D721Med (cell line): Measurements from ENCODE around the gene ZNF469.

Source experiments
- DNase-seq: peaks from one replicate; pipeline ENCODE4 v3.0.0; 2011; ENCODE audit warnings: low spot score; ENCODE audit not compliant: insufficient read length
- FAIRE-seq: peaks from 2 replicates; lab custom pipeline; 2011; peaks lifted over from hg19 to GRCh38; lab: Jason Lieb, UNC
- TF ChIP-seq, protein P1 (sequence below): IDR thresholded peaks from 2 replicates; pipeline ENCODE4 v1.5.1; 2012; ENCODE audit warnings: mild to moderate bottlenecking, control low read depth; ENCODE audit not compliant: insufficient read depth; ENCODE audit errors: missing control alignments

ZNF469 gene, protein sequence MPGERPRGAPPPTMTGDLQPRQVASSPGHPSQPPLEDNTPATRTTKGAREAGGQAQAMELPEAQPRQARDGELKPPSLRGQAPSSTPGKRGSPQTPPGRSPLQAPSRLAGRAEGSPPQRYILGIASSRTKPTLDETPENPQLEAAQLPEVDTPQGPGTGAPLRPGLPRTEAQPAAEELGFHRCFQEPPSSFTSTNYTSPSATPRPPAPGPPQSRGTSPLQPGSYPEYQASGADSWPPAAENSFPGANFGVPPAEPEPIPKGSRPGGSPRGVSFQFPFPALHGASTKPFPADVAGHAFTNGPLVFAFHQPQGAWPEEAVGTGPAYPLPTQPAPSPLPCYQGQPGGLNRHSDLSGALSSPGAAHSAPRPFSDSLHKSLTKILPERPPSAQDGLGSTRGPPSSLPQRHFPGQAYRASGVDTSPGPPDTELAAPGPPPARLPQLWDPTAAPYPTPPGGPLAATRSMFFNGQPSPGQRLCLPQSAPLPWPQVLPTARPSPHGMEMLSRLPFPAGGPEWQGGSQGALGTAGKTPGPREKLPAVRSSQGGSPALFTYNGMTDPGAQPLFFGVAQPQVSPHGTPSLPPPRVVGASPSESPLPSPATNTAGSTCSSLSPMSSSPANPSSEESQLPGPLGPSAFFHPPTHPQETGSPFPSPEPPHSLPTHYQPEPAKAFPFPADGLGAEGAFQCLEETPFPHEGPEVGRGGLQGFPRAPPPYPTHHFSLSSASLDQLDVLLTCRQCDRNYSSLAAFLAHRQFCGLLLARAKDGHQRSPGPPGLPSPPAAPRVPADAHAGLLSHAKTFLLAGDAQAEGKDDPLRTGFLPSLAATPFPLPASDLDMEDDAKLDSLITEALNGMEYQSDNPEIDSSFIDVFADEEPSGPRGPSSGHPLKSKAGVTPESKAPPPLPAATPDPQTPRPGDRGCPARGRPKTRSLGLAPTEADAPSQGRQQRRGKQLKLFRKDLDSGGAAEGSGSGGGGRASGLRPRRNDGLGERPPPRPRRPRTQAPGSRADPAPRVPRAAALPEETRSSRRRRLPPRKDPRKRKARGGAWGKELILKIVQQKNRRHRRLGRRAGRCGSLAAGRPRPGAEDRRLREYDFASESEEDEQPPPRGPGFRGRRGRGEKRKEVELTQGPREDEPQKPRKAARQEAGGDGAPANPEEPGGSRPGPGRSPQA (N-terminal part only)

DNA sequence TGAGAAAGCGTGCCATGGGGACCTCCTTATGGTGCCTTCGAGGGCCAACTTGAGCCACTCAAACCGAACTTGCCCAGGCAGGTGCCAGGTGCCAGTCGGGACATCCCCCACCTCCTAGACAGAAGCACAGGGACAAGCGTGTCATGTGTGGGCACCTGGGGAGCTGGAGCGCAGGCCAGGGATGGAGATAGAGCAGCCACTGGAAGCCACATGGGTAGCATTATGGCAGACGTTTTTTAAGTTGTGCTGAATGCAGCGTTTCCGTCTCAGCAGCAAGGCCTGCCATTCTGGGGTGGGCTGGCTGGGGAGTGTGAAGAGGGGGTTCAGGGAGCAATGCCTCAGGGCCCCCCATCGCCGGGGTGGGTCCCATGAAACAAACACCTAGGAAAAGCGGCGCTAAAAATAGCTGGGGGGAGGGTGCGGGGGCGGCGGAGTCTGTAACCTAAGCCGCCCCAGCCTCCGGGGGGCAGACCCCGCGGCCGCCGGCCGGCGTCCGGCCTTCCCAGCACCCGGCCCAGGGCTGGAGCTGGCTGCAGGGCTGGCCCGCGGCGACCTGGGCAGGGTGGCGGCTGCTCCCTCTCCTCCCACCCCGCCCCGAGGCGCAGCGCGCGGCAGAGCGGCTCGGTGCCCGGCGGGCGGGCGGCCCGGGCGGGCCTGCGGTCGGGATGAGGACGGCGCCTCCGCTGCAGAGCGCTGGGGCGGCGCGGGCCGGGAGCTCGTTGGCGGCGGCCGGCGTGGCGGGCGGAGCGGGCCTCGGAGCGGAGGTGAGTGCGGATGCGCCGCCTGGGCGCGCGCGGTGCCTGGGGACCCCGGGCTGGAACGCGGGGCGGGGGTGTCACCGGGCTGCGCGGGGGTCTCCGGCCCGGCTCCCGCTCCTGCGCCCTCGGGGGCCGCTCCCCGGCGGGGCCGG is at the start of gene ZNF469:
Gene ZNF469 (plus strand): TSS at position 469 of the 910 bp plus-strand sequence. CDS start 44,512 bp downstream, outside the sequence.
- FAIRE-seq (no peak), DNase-seq (no peak)
- TF ChIP-seq, protein P1, sequence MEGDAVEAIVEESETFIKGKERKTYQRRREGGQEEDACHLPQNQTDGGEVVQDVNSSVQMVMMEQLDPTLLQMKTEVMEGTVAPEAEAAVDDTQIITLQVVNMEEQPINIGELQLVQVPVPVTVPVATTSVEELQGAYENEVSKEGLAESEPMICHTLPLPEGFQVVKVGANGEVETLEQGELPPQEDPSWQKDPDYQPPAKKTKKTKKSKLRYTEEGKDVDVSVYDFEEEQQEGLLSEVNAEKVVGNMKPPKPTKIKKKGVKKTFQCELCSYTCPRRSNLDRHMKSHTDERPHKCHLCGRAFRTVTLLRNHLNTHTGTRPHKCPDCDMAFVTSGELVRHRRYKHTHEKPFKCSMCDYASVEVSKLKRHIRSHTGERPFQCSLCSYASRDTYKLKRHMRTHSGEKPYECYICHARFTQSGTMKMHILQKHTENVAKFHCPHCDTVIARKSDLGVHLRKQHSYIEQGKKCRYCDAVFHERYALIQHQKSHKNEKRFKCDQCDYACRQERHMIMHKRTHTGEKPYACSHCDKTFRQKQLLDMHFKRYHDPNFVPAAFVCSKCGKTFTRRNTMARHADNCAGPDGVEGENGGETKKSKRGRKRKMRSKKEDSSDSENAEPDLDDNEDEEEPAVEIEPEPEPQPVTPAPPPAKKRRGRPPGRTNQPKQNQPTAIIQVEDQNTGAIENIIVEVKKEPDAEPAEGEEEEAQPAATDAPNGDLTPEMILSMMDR, result no peak

DNA sequence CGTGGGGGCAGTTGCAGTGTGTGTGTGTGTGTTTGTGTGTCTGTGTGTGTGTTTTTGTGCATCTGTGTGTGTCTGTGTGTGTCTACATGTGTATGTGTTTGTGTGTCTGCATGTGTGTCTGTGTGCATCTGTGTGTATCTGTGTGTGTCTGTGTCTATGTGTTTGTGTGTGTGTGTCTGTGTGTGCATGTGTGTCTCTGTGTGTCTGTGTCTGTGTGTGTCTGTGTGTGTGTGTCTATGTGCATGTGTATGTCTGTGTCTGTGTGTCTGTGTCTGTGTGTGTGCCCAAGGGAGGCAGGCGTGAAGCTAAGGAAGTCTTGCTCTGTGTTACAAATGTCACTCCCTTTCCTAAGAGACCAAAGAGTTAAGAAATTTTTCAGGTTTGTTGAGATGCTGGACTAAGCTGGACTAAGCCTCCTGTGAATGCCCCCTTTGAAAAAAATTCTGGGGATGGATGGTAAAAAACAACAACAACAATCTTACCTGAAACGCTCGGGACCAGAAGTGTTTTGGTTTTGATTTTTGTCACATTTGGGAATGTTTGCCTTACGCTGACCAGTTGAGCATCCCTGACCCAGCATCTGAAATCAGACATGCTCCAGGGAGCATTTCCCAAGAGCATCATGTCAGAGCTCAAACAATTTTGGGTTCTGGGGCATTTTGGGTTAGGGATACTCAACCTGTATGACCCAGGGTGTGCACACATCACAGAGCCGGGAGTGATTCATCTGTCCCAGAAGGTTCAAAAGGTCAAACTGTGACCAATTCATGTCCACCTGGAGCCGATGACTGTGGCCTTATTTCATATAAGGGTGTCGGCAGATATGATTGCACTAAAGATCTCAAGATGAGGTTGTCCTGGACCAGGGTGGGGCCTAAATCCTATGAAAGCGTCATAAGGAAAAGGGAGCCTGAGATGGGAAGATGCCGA is 48.6 kb upstream of the ZNF469 start:
- TF ChIP-seq, protein P1, result no peak
- FAIRE-seq (no peak), DNase-seq (no peak)

DNA sequence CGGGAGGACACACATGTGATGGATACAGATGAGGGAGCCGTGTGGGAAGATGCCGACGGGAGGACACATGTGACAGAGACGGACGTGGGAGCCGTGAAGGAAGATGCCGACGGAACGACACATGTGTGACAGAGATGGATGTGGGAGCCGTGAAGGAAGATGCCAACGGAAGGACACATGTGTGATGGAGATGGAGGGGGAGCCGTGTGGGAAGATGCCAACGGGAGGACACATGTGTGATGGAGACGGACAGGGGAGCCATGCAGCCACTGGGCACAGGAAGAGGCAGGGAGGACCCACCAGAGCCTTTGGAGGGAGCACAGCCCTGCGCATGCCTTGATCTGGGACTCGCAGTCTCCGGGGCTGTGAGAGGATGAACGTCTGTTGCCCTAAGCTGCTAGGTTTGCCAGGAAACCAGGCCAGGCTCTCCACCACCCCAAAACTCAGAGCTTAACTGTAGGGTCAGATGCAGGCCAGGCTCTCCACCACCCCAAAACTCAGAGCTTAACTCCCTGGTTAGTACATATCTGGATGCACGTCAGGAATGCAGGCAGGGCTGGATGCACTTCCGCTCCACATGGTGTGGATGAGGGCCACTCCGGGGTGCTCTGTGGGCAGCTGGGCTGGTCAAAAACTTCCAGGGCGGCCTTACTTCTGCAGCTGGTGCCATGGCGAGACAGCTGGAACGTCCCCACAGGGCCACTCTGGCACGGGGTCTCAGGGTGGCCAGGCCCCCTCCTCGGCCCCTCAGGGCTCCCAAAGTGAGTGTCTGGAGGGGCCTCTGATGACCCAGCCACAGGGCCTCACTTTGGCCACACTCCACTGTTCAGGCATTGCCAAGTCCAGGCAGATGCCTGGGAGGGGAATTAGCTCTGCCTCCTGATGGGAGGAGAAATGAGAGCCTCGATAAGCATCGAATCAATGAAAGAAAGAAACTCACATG is 47.7 kb upstream of the ZNF469 start:
- TF ChIP-seq, protein P1, result no peak
- DNase-seq, result no peak
- FAIRE-seq, result no peak

DNA sequence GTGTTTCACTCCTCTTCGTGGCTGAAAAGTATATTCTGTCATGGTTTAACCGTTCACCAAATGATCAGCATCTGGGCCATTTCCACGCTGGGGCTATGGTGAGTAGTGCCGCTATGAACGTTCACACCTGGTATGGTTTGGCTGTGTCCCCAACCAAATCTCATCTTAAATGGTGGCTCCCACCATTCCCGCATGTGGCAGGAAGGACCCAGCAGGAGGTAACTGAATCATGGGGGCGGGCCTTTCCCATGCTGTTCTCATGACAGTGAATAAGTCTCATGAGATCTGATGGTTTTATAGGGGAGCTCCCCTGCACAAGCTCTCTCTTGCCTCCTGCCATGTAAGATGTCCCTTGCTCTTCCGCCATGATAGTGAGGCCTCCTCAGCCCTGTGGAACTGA is 45.7 kb upstream of the ZNF469 start:
- no peak for DNase-seq
- no peak for FAIRE-seq
- TF ChIP-seq, protein P1, result no peak

DNA sequence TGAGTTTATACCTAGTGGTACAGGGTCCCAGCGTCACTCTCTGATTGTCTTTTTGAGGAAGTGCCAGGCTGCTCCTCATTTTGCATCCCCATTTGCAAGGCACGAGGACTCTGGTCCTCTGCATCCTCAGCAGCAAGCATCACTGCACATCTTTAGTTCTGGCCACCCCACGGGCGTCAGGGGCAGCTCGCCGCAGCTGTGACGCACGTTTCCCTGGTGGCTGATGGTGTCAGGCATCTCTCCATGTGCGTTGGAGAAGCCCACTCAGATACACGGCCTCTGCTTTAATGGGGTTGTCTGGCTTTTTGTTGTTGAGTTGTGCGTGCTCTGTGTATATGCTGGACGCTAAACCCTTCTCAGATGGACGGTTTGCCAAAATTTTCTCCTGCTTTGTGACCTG is 45.2 kb upstream of the ZNF469 start:
- FAIRE-seq, result no peak
- DNase-seq, result no peak
- TF ChIP-seq, protein P1, result no peak
